Frontal cortex (tissue), 4 donors: Measurements from ENCODE around the gene DCTN3. TPM values are rescaled to one million over a fixed set of nuclear protein-coding genes. Genes with fewer than 3 reads are reported as not detected.
"Not testable (repeated sequence)": the region's sequence is repeated elsewhere in the genome, so short reads cannot be mapped to it uniquely, and the experiment has no call there.

Experiments used
- DNase-seq, 2 donors: peaks; one replicate each; pipeline ENCODE4 v3.0.0; 2012; ENCODE audit warnings: low spot score in 2 of 2
- FAIRE-seq: peaks from 2 replicates; lab custom pipeline; 2012; peaks lifted over from hg19 to GRCh38; lab: Jason Lieb, UNC
- total RNA-seq: library from RNA; depleted of rRNA; stranded (reverse); fragments of >200 nt; gene quantifications from one replicate; pipeline ENCODE4 v1.2.3, GENCODE V29; 2014
- donor health status: control.
- donor health status: control.
- donor health status: control.

The DCTN3 gene
- total RNA-seq, 1 donor from 2014 or later, result 165 TPM

DNA sequence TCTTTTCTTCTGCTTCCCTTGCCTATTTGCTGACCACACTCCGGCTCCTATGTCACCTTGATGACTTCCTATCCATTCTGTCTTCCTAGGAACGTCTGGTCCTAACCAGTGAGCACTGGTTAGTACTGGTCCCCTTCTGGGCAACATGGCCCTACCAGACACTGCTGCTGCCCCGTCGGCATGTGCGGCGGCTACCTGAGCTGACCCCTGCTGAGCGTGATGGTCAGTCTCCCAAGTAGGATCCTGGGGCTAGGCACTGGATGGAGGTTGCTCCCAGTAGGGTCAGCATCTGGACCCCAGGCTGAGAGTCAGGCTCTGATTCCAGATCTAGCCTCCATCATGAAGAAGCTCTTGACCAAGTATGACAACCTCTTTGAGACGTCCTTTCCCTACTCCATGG lies 28.4 kb upstream of the DCTN3 start:
- DNase-seq, result no peak
- FAIRE-seq, result no peak

DNA sequence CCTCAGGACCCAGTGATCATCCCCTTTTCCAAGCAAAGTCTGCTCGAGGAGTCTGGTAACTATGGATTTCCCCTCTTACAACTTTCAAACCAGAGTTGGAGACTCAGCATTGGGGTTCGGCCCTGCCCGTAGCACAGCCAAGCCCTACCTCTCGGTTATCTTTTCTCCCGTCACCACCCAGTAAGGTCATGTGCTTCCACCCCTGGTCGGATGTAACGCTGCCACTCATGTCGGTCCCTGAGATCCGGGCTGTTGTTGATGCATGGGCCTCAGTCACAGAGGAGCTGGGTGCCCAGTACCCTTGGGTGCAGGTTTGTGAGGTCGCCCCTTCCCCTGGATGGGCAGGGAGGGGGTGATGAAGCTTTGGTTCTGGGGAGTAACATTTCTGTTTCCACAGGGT lies 27.4 kb upstream of the DCTN3 start:
- DNase-seq (no peak), FAIRE-seq (no peak)

- DNase-seq (no peak), FAIRE-seq (no peak)
These were observed 26.7 kb upstream of the DCTN3 start for GRCh38 chr9:34647084-34647403.

DNA sequence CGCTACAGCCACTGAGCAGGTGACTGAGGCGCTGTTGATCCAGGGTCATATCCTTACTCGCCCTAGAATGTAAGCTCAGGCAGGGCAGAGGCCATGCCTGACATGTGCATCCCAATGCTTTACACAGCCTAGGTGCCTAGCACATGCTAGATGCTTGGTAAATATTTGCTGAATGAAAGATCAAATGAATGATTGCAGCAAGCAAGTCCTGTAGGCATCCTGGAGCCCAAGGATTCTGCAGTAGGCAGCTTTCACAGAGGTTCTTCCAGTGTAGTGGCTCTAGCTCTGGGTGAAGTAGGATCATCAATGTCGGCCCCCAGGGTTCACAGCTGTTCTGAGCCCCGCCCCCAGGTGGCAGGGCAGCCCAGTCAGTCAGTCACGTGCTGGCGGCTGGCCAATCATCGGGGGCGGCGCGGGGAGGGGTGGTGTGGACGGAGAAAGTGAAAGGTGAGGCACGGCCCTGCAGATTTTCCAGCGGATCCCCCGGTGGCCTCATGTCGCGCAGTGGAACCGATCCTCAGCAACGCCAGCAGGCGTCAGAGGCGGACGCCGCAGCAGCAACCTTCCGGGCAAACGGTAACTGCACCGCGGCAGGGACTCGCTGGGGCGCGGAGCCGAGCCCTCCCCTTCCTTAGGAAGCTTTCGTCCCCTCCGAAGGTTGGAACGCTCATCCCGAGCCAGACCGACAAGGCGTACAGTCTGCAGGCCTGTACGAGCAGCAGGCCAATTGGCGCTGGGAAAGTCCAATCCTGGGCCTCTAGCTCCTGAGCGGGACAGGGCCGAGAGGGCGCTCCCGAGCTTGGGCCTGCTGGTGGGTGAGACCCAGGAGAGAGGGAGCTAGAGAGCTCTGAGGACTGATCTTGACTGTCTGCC lies 26.2 kb upstream of the DCTN3 start, which contains the start of gene GALT:
GALT (plus strand) TSS at position 465 of the 873 bp plus-strand sequence; CDS start at position 495, 30 bp downstream.
- FAIRE-seq (no peak), DNase-seq (peak; percentile 75 to 85)

GRCh38 chr9:34644766-34645314 lies 24.5 kb upstream of the DCTN3 start:
- DNase-seq, result no peak
- no peak for FAIRE-seq

GRCh38 chr9:34642679-34643078 lies 22.4 kb upstream of the DCTN3 start:
- DNase-seq (no peak), FAIRE-seq (no peak)

DNA sequence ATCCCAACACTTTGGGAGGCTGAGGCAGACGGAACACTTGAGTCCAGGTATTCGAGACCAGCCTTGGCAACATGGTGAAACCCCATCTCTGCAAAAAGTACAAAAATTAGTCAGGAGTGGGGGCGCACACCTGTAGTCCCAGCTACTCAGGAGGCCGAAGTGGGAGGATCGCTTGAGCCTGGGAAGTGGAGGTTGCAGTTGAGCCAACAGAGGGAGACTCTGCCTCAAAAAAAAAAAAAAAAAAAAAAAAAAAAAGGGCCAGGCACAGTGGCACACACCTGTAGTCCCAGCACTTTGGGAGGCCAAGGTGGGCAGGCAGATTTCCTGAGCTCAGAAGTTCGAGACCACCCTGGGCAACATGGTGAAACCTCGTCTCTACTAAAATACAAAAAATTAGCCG lies 19.0 kb upstream of the DCTN3 start:
- not testable (repeated sequence) for FAIRE-seq, DNase-seq

GRCh38 chr9:34638138-34638445 lies 17.8 kb upstream of the DCTN3 start:
- FAIRE-seq (no peak), DNase-seq (no peak)

DNA sequence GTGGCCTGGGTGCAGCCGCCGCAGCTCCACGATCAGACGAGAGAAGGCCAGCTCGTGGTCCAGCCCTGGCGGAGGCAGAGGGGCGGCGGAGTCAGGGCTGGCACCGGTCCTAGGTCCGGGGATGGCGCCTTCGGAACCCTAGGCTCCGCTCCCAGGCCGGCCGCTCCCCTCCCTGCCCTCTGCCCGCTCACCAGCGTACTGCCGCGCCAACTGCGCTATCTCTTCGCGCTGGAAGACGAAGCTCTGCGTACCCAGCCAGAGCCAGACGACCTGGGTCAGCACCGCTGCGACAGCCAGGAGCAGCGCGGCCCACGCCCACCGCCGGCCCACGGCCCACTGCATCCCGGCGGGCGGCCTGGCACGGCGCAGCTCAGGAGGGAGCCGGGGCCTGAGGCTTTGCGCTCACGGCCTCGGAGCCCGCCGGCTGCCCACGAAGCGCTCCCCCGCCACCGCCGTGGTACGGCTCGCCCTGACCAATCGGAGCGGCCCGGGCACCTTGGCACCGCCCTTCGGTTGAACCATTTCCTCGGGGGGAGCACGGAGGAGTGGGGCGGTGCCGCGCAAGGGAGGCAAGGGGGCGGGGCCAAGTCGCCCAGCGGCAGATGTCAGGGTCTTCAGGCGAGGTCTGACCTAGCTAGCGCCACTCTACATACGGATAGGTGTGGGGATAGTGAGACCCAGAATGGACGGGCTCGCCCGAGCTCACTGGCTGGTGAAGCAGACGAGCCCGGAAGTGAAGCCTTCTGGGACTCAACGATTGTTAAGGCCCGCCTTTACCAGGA lies 17.3 kb upstream of the DCTN3 start, which contains the start of gene SIGMAR1:
SIGMAR1 (minus strand) TSS at position 432 of the 782 bp plus-strand sequence; CDS start at position 342, 90 bp downstream.
- FAIRE-seq (no peak), DNase-seq (peak; percentile 96)

DNA sequence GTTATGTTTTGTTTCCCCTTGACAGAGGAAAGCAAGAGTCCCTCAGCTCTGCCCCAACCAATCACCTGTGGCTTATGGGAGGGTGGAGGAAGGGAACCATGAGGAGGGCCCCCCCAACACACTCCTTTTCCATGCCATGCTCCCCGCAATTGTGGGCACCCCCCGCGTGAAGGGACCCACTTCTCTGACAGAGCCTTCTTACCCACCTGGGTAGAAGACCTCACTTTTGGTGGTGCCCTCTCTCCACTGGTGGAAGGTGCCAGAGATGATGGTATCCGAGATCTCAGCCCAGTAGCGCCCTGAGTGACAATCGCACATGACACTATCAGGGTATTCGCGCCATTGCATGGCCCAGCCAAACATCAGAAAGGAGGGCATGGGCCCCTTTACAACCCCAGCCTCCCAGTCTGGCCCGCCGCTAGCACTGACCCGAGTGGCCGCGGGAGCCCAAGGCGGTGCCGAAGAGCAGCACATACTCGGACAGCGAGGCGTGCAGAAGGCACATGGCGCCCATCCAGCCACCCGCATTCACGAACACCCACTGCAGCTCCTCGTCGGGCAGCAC lies 16.6 kb upstream of the DCTN3 start:
- DNase-seq (no peak), FAIRE-seq (no peak)

DNA sequence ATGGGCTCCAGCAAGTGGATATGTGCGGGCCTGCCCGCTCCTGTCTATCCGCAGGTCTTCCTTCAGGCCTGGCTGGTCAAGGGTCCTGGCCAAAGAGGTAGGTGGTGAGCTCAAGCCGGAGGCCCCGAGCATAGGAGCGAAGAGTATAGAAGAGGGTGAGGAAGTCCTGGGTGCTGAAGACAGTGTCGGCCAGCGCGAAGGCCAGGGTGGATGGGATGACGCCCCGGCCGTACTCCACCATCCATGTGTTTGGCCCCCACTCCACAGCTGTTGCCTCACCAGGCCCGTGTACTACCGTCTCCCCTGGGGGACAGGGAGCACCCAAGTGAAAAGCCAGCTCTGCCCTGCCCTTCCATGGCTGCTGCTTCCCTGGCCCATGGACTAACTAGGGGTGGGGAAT lies 15.3 kb upstream of the DCTN3 start:
- DNase-seq (no peak), FAIRE-seq (no peak)

DNA sequence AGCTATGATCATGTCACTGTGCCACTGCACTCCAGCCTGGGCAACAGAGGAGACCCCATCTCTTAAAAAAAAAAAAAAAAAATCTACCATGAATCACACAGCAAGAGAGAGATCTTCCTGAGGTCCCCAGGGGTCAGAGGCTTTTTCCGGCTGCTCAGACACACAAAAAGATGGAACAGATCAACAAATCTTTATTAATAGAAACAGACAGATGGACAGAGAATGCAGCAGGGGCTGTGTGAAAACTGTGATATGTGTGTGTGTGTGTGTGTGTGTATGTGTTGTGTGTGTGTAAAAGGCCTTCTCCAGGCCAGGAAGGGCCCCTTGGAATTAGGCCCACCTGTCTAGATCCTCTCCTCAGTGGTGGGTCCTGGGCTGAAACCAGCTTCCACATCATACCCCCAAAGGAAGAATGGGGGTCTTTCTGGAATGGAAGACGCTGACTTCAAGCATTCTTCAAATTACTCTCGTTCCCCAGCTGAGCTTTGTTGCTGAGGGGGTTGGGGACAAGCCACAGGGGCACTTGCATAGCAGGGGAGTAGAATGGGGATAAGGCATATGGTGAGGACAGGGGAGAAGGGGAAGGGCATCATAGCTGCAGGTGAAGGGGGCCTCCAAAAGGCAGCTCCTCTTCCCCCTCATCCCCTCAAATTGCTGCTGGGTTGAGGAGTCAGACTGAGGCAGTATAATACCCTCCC lies 14.4 kb upstream of the DCTN3 start:
- FAIRE-seq, result no peak
- no peak for DNase-seq

GRCh38 chr9:34633851-34634550 lies 13.7 kb upstream of the DCTN3 start:
- DNase-seq (peak; percentile 78), FAIRE-seq (no peak)

DNA sequence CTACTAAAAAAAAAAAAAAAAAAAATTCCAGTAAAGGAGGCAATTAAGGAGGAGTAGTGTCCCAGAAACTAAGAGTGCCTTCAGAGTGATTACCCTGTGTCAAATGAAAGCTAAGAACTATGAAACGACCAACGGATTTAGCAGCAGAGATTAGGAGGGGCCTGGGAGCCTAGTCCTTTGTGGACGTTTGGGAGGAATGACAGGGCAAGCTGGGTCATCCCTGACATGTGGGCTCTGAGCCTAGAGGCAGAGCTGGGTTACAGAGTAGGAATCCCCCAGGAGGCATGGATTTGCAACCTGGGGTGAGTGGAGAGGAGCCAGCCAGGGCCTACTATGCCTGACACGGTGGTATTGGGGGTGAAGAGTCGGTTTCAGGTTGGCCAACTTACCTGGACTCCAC lies 12.9 kb upstream of the DCTN3 start:
- FAIRE-seq (no peak), DNase-seq (no peak)

GRCh38 chr9:34630402-34631154 lies 10.3 kb upstream of the DCTN3 start:
- no peak for DNase-seq
- no peak for FAIRE-seq

DNA sequence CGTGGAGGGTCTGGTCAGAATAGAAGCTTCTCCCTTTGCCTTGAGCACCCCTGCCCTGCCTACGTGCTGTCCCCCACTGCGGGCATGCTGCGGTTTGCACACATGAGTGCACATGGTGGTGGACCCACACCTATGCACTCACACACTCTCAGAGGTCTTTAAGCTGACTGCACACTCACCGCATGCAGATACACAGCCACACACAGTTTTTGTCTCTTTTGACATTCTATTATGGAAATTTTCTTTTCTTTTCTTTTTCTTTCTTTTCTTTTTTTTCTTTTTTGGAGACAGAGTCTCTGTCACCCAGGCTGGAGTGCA lies 9.2 kb upstream of the DCTN3 start:
- FAIRE-seq, result no peak
- no peak for DNase-seq

GRCh38 chr9:34628656-34629490 lies 8.6 kb upstream of the DCTN3 start, which contains the start of gene ARID3C:
Gene ARID3C, minus strand, starts transcription at chr9:34629066. Its CDS starts 1,052 bp downstream, at chr9:34628014.
- peak in 1 of 2 donors; percentile 64 for DNase-seq
- no peak for FAIRE-seq
